ENCODE data around the gene CCT5.

- no peak for TF ChIP-seq POLR2A (IDR thresholded peaks at IDR 0.05)
- TF ChIP-seq CTCF (IDR thresholded peaks at IDR 0.05), result no peak
Observed at GRCh38 chr5:10264604-10265003, 14.5 kb downstream of the CCT5 start.
